Activated naive CD8-positive, alpha-beta T cell treated with anti-CD3 and anti-CD28 coated beads, Interleukin-2, amount 10 ng/mL, durations not matched to agents 7 days and 5 days (primary cell): ENCODE results near the gene FOXN4. TPM values are rescaled to one million over a fixed set of nuclear protein-coding genes. Genes with fewer than 3 reads are reported as not detected.

Source experiments
- ATAC-seq: fragments of 150-1000 bp; cut with Tn5 transposase; one replicate; pipeline ENCODE4 v1.10.0; 2021; ENCODE audit warnings: low read depth, moderate library complexity
- POLR2A ChIA-PET: fragments of 350-600 bp; sonication (Branson Sonifier 250); formaldehyde crosslinking; loops from one replicate; lab custom pipeline; 2021; ENCODE audit warnings: antibody characterized with exemption; lab: Charles Lee
- DNase-seq: peaks from one replicate; pipeline ENCODE4 v3.0.0; 2021
- H3K27ac Mint-ChIP-seq: one replicate; pipeline ENCODE4 v1.8.0; 2022; ENCODE audit warnings: mild to moderate bottlenecking, mixed read lengths
- H3K27me3 Mint-ChIP-seq: one replicate; pipeline ENCODE4 v1.8.0; 2022; ENCODE audit warnings: mild to moderate bottlenecking, moderate library complexity, mixed read lengths
- H3K36me3 Mint-ChIP-seq: one replicate; pipeline ENCODE4 v1.8.0; 2021; ENCODE audit warnings: mild to moderate bottlenecking, mixed read lengths
- H3K4me1 Mint-ChIP-seq: one replicate; pipeline ENCODE4 v1.8.0; 2021; ENCODE audit warnings: mixed read lengths
- H3K4me3 Mint-ChIP-seq: one replicate; pipeline ENCODE4 v1.8.0; 2022; ENCODE audit warnings: mild to moderate bottlenecking, moderate library complexity, mixed read lengths
- H3K9me3 Mint-ChIP-seq: one replicate; pipeline ENCODE4 v1.8.0; 2021; ENCODE audit warnings: mixed read lengths
- total RNA-seq, 2 experiments: library from RNA; stranded (reverse); gene quantifications; one replicate each; pipeline ENCODE4 v1.2.3, GENCODE V29; 2021

FOXN4 gene
- total RNA-seq, 2 experiments from 2014 or later: not detected

DNA sequence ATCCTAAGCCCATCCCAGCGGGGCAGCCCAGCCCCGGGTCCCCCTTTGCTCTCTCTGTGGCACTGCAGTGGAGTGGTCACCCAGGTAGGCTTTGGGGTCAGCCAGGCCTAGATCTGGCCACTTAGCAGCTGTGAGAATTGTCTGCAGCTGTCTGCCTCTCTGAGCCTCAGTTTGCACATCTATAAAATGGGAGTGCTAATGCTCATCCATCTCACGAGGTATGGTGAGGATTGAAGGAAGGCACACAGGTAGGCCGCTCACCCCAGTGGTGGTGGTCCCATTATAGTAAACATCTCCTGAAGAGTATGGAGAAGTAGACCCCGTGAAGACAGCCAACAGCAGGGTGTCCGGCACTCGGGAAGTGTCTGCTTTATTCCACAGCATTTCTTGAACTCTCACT lies 9.2 kb downstream of the FOXN4 start:
- DNase-seq (no peak), ATAC-seq (no peak)
- Mint-ChIP-seq H3K36me3 (no peaks in the 10 kb centered on the region), H3K27me3 (peaks cover 7% of the 10 kb centered on the region), H3K4me1 (no peaks in the 10 kb centered on the region), H3K9me3 (no peaks in the 10 kb centered on the region), H3K27ac (no peak overlapping the region), H3K4me3 (no peak overlapping the region)
- POLR2A ChIA-PET: no interaction called here

- no peaks in the 10 kb centered on the region for H3K36me3 Mint-ChIP-seq
- H3K9me3 Mint-ChIP-seq: no peaks in the 10 kb centered on the region
- POLR2A ChIA-PET: no interaction called here
- ATAC-seq: no peak
- H3K4me1 Mint-ChIP-seq: no peaks in the 10 kb centered on the region
- H3K4me3 Mint-ChIP-seq: no peak overlapping the region
- no peak for DNase-seq
- peaks cover 4% of the 10 kb centered on the region for H3K27me3 Mint-ChIP-seq
- no peak overlapping the region for H3K27ac Mint-ChIP-seq
These were observed 12.7 kb downstream of the FOXN4 start for GRCh38 chr12:109296431-109296830.

GRCh38 chr12:109295764-109296425 lies 13.2 kb downstream of the FOXN4 start:
- POLR2A ChIA-PET: no interaction called here
- Mint-ChIP-seq H3K4me3 (no peak overlapping the region), H3K27ac (no peak overlapping the region), H3K4me1 (no peaks in the 10 kb centered on the region), H3K36me3 (no peaks in the 10 kb centered on the region), H3K27me3 (peaks cover 3% of the 10 kb centered on the region), H3K9me3 (no peaks in the 10 kb centered on the region)
- DNase-seq: no peak
- ATAC-seq: no peak

DNA sequence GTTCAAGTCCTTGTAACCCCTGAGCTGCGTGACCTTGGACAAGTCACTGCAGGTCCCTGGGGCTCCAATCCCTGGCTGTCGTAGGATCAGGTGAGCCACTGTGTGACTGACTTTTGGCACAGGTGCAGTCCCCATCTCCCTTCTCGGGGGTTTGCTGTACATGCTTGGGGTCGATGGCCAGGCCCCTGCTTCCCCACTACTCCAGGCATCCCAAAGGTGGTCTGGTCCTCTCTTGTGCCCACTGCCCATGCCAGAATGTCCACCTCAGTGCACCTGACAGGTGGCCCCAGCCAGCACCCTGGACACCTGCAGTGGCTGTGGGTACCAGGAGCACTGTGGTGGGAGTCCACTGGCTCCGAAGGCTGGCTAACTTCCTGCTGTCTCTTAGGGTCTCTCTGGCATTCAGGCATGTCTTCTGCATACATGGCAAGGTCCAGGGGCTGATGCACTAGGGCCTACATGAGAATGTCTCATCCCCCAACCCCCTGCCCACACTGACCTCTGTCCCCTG lies 14.7 kb downstream of the FOXN4 start:
- ATAC-seq: no peak
- Mint-ChIP-seq H3K4me3 (no peak overlapping the region), H3K36me3 (no peaks in the 10 kb centered on the region), H3K27ac (no peak overlapping the region), H3K4me1 (no peaks in the 10 kb centered on the region), H3K9me3 (no peaks in the 10 kb centered on the region), H3K27me3 (peaks cover 5% of the 10 kb centered on the region)
- POLR2A ChIA-PET: no interaction called here
- DNase-seq: no peak

GRCh38 chr12:109293106-109293505 lies 16.0 kb downstream of the FOXN4 start:
- ATAC-seq (no peak), DNase-seq (no peak)
- no peak overlapping the region for H3K4me3 Mint-ChIP-seq
- H3K36me3 Mint-ChIP-seq: no peaks in the 10 kb centered on the region
- POLR2A ChIA-PET: no interaction called here
- H3K4me1 Mint-ChIP-seq: no peaks in the 10 kb centered on the region
- H3K9me3 Mint-ChIP-seq: no peaks in the 10 kb centered on the region
- no peak overlapping the region for H3K27ac Mint-ChIP-seq
- peaks cover 5% of the 10 kb centered on the region for H3K27me3 Mint-ChIP-seq

DNA sequence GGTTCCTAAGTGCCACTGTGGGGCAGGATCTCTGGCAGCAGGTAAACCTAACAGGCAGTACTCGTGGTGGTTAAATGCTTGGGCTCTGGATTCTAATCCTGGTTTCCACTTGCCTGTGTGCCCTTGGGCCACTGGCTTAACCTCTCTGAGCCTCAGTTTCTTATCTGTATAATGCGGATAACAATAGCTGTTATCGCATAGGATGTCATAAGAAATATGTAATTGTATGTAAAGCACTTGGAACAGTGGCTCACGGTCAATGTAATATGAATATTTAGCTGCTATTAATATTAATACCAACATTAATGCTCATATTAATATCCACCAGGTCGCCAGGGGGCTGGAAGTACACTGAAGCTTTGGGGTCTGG lies 16.8 kb downstream of the FOXN4 start:
- H3K27me3 Mint-ChIP-seq: peaks cover 5% of the 10 kb centered on the region
- no peak for ATAC-seq
- POLR2A ChIA-PET: no interaction called here
- H3K27ac Mint-ChIP-seq: no peak overlapping the region
- no peaks in the 10 kb centered on the region for H3K9me3 Mint-ChIP-seq
- H3K4me3 Mint-ChIP-seq: no peak overlapping the region
- no peak for DNase-seq
- H3K4me1 Mint-ChIP-seq: no peaks in the 10 kb centered on the region
- H3K36me3 Mint-ChIP-seq: no peaks in the 10 kb centered on the region

DNA sequence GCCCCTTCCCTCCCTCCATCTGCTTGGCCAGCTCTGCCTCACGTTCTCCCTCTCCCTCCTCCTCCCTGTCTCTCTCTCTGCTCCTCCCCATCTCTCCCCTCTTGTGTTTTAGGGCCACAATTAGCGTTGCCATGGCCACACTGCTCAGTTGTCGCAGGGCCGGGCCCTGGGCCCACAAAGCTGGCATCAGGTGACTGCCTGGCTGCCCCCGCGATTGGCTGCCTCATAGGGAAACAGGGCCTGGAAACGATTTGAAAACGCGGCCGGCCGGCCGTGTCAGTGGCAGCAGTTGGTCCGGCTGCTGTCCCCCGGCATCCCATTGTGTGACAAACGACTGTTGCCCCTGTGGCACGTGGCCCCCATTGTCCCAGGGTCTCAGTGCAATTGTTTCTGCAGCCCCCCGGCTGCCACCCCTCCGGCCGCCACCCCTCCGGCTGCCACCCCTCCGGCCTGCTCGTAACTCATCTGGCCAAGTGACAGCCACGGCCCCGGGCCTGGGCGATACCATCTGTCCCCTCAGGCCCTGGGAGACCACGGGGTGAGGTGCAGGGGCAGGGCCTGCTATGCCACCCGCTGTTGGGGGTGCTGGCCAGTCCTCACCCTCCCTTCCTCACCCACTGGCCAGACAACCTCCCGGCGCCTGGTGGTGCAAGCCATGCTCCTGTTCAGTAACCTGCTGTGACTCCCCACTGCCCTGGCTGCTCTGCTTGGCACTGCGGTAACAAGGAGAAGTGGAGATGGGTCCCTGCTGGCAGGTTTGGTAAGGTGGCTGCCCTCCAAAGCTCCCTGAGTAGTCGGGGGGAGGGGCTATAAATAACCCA lies 17.4 kb downstream of the FOXN4 start:
- no peak for DNase-seq
- no peaks in the 10 kb centered on the region for H3K4me1 Mint-ChIP-seq
- H3K27me3 Mint-ChIP-seq: peaks cover 5% of the 10 kb centered on the region
- H3K9me3 Mint-ChIP-seq: no peaks in the 10 kb centered on the region
- POLR2A ChIA-PET: no interaction called here
- no peaks in the 10 kb centered on the region for H3K36me3 Mint-ChIP-seq
- no peak for ATAC-seq
- H3K27ac Mint-ChIP-seq: no peak overlapping the region
- H3K4me3 Mint-ChIP-seq: peak overlapping the region; percentile 57

- no peaks in the 10 kb centered on the region for H3K36me3 Mint-ChIP-seq
- POLR2A ChIA-PET: no interaction called here
- H3K4me3 Mint-ChIP-seq: no peak overlapping the region
- peaks cover 3% of the 10 kb centered on the region for H3K27me3 Mint-ChIP-seq
- H3K9me3 Mint-ChIP-seq: no peaks in the 10 kb centered on the region
- DNase-seq: no peak
- no peak for ATAC-seq
- H3K27ac Mint-ChIP-seq: no peak overlapping the region
- no peaks in the 10 kb centered on the region for H3K4me1 Mint-ChIP-seq
These were observed 18.0 kb downstream of the FOXN4 start for GRCh38 chr12:109291117-109291516.

GRCh38 chr12:109290061-109290460 lies 19.0 kb downstream of the FOXN4 start:
- H3K4me3 Mint-ChIP-seq: no peak overlapping the region
- H3K9me3 Mint-ChIP-seq: no peaks in the 10 kb centered on the region
- DNase-seq: no peak
- no peak overlapping the region for H3K27ac Mint-ChIP-seq
- H3K27me3 Mint-ChIP-seq: peaks cover 3% of the 10 kb centered on the region
- no peaks in the 10 kb centered on the region for H3K4me1 Mint-ChIP-seq
- POLR2A ChIA-PET: no interaction called here
- no peaks in the 10 kb centered on the region for H3K36me3 Mint-ChIP-seq
- ATAC-seq: no peak

- H3K27me3 Mint-ChIP-seq: peaks cover 3% of the 10 kb centered on the region
- H3K36me3 Mint-ChIP-seq: no peaks in the 10 kb centered on the region
- POLR2A ChIA-PET: no interaction called here
- ATAC-seq (no peak), DNase-seq (no peak)
- H3K27ac Mint-ChIP-seq: no peak overlapping the region
- no peak overlapping the region for H3K4me3 Mint-ChIP-seq
- H3K9me3 Mint-ChIP-seq: no peaks in the 10 kb centered on the region
- no peaks in the 10 kb centered on the region for H3K4me1 Mint-ChIP-seq
These were observed 19.5 kb downstream of the FOXN4 start for GRCh38 chr12:109289551-109289950.

GRCh38 chr12:109289004-109289403 lies 20.1 kb downstream of the FOXN4 start:
- no peak for ATAC-seq
- no peaks in the 10 kb centered on the region for H3K36me3 Mint-ChIP-seq
- H3K9me3 Mint-ChIP-seq: no peaks in the 10 kb centered on the region
- H3K4me3 Mint-ChIP-seq: no peak overlapping the region
- POLR2A ChIA-PET: no interaction called here
- no peaks in the 10 kb centered on the region for H3K4me1 Mint-ChIP-seq
- no peak for DNase-seq
- H3K27ac Mint-ChIP-seq: no peak overlapping the region
- peaks cover 3% of the 10 kb centered on the region for H3K27me3 Mint-ChIP-seq

DNA sequence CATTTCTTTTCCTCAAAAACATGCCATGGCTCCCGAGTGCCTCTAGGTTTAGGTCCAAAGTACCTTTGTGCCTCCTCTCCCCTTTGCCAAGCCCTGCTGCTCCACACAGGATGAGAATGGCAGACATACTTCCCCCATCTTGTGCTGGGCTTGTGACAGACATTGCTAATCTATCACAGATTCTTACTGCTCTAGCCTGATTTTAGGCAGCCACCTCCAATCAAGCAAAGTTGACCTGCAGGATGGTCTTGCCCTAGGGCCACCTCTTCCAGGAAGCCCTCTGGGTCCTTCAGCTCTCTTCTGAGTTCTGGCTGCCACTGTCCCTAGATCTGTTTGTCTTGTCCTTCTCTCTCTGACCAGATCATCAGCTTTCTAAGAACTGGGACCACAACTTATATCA lies 20.5 kb downstream of the FOXN4 start:
- DNase-seq: no peak
- Mint-ChIP-seq H3K4me1 (no peaks in the 10 kb centered on the region), H3K4me3 (no peak overlapping the region), H3K36me3 (no peaks in the 10 kb centered on the region), H3K9me3 (no peaks in the 10 kb centered on the region), H3K27ac (no peak overlapping the region), H3K27me3 (peaks cover 3% of the 10 kb centered on the region)
- POLR2A ChIA-PET: no interaction called here
- no peak for ATAC-seq

- DNase-seq: no peak
- no peaks in the 10 kb centered on the region for H3K4me1 Mint-ChIP-seq
- no peak overlapping the region for H3K27ac Mint-ChIP-seq
- no peaks in the 10 kb centered on the region for H3K36me3 Mint-ChIP-seq
- POLR2A ChIA-PET: no interaction called here
- H3K27me3 Mint-ChIP-seq: peaks cover 3% of the 10 kb centered on the region
- no peak for ATAC-seq
- H3K9me3 Mint-ChIP-seq: no peaks in the 10 kb centered on the region
- H3K4me3 Mint-ChIP-seq: no peak overlapping the region
These were observed 21.1 kb downstream of the FOXN4 start for GRCh38 chr12:109287811-109288469.

DNA sequence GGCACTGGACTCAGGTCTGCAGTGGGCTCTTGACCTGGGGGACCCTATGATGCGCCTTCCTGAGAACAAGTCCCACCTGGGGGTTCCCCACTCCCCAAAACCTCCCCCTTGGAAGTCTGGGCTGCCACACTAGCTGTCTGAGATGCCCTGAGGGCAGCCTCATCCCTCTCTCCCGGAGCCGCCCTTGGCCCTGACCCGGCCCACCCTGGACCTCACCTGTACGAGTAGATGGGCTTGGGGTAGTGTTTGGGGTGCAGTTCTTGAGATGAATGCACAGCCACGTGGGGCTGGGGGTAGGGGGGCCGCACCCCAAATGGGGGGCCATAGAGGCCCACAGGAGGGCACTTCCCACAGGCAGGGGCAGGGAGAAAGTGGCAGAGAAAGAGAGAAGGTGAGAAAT lies 21.9 kb downstream of the FOXN4 start:
- Mint-ChIP-seq H3K36me3 (no peaks in the 10 kb centered on the region), H3K4me3 (no peak overlapping the region), H3K27me3 (peaks cover 3% of the 10 kb centered on the region), H3K4me1 (no peaks in the 10 kb centered on the region), H3K9me3 (no peaks in the 10 kb centered on the region), H3K27ac (no peak overlapping the region)
- POLR2A ChIA-PET: no interaction called here
- ATAC-seq (no peak), DNase-seq (no peak)
